H1 (cell line): ENCODE results near the gene ESR1. TPM values are rescaled to one million over a fixed set of nuclear protein-coding genes. Genes with fewer than 3 reads are reported as not detected.
A peak's percentile ranks its signal among the peaks of the same experiment; 100 is the strongest.

ENCODE experiments used
- CTCF ChIA-PET: fragments of 300-600 bp; sonication (Branson Sonifier 250); formaldehyde crosslinking; loops from one replicate; lab custom pipeline; 2021; ENCODE audit not compliant: partially characterized antibody; lab: Charles Lee
- POLR2A ChIA-PET: fragments of 300-600 bp; sonication (Branson Sonifier 250); formaldehyde crosslinking; loops from one replicate; lab custom pipeline; 2021; ENCODE audit warnings: inconsistent platforms; ENCODE audit not compliant: partially characterized antibody; lab: Charles Lee
- DNase-seq, 2 experiments: peaks; one replicate each; pipeline versions ENCODE4 v3.0.0 to v3.0.0-alpha.2; 2010 to 2022; ENCODE audit warnings: low spot score in 2 of 2, low read depth in 1 of 2, mixed read lengths in 1 of 2
- FAIRE-seq: peaks from 2 replicates; lab custom pipeline; 2011; peaks lifted over from hg19 to GRCh38; lab: Jason Lieb, UNC
- H2AFZ ChIP-seq: 2 replicates; pipeline ENCODE4 v1.8.1; 2012; ENCODE audit warnings: low read length, inconsistent platforms
- H2AK5ac ChIP-seq: 2 replicates; pipeline ENCODE4 v1.6.1; 2013; ENCODE audit warnings: low read depth, low read length
- H2BK120ac ChIP-seq: replicated peaks from 2 replicates; pipeline ENCODE3; 2013; ENCODE audit warnings: low read depth, low read length, inconsistent platforms
- H2BK12ac ChIP-seq: 2 replicates; pipeline ENCODE4 v1.6.1; 2013; ENCODE audit warnings: low read depth, low read length
- H2BK15ac ChIP-seq: 2 replicates; pipeline ENCODE4 v1.6.1; 2013; ENCODE audit warnings: low read length
- H2BK20ac ChIP-seq: 2 replicates; pipeline ENCODE4 v1.6.1; 2013; ENCODE audit warnings: low read length
- H2BK5ac ChIP-seq: 2 replicates; pipeline ENCODE4 v1.6.1; 2013; ENCODE audit warnings: low read depth, low read length
- H3K14ac ChIP-seq: 2 replicates; pipeline ENCODE4 v1.6.1; 2013; ENCODE audit warnings: inconsistent platforms; ENCODE audit not compliant: insufficient read length
- H3K18ac ChIP-seq: 2 replicates; pipeline ENCODE4 v1.6.1; 2013; ENCODE audit warnings: low read length; ENCODE audit errors: extremely low read depth
- H3K23ac ChIP-seq: 2 replicates; pipeline ENCODE4 v1.6.1; 2013; ENCODE audit warnings: inconsistent platforms; ENCODE audit not compliant: insufficient read length
- H3K23me2 ChIP-seq: 2 replicates; pipeline ENCODE4 v1.6.1; 2013; ENCODE audit warnings: low read depth, low read length
- H3K27ac ChIP-seq: 2 replicates; pipeline ENCODE4 v1.6.1; 2011; ENCODE audit warnings: low read depth, low read length, inconsistent platforms
- H3K27me3 ChIP-seq, 4 experiments: replicated peaks in 1 of 4; 1 replicate in 1 of 4; 2 replicates in 3 of 4; pipeline versions ENCODE4 v1.6.1 to v1.8.1; 2011 to 2013; ENCODE audit warnings: low read length in 3 of 4, mild to moderate bottlenecking in 3 of 4, inconsistent platforms in 2 of 4, mixed read lengths in 2 of 4, moderate library complexity in 1 of 4; ENCODE audit not compliant: control insufficient read depth in 3 of 4, insufficient read depth in 3 of 4; ENCODE audit errors: extremely low read depth in 1 of 4
- H3K36me3 ChIP-seq, 4 experiments: 2 replicates each; pipeline versions ENCODE4 v1.6.1 to v1.8.1; 2011 to 2013; ENCODE audit warnings: mild to moderate bottlenecking in 4 of 4, low read length in 3 of 4, moderate library complexity in 2 of 4, control low read depth in 1 of 4, inconsistent platforms in 1 of 4; ENCODE audit not compliant: insufficient read depth in 4 of 4, control insufficient read depth in 2 of 4
- H3K4ac ChIP-seq: replicated peaks from 2 replicates; pipeline ENCODE3; 2013; ENCODE audit warnings: low read length, low read depth, mixed read lengths, inconsistent platforms; ENCODE audit not compliant: insufficient read length
- H3K4me1 ChIP-seq, 4 experiments: replicated peaks in 1 of 4; 1 replicate in 1 of 4; 2 replicates in 3 of 4; pipeline versions ENCODE4 v1.6.1 to v1.8.1; 2011 to 2013; ENCODE audit warnings: low read length in 3 of 4, inconsistent platforms in 2 of 4, mixed read lengths in 1 of 4; ENCODE audit not compliant: insufficient read depth in 4 of 4, control insufficient read depth in 3 of 4
- H3K4me2 ChIP-seq, 2 experiments: 2 replicates each; pipeline versions ENCODE4 v1.6.1 to v1.8.1; 2011 to 2013; ENCODE audit warnings: low read depth in 2 of 2, low read length in 2 of 2, control low read depth in 1 of 2, inconsistent platforms in 1 of 2, mild to moderate bottlenecking in 1 of 2; ENCODE audit not compliant: insufficient read depth in 1 of 2
- H3K4me3 ChIP-seq, 4 experiments: fragments of 200-600, 300-600 bp in 1 of 4; sonication (generic), shearing (Covaris generic), sonication (Bioruptor Twin) in 1 of 4; 2 replicates each; pipeline versions ENCODE4 v1.5.1 to v1.8.1; 2011 to 2016; ENCODE audit warnings: low read length in 4 of 4, low read depth in 3 of 4, control low read depth in 2 of 4, inconsistent platforms in 2 of 4, mild to moderate bottlenecking in 2 of 4, mixed read lengths in 1 of 4, moderate library complexity in 1 of 4; ENCODE audit not compliant: insufficient read depth in 2 of 4; ENCODE audit errors: extremely low read depth in 1 of 4
- H3K56ac ChIP-seq: replicated peaks from 2 replicates; pipeline ENCODE3; 2013; ENCODE audit warnings: low read depth, mild to moderate bottlenecking, mixed read lengths, low read length, inconsistent platforms; ENCODE audit not compliant: insufficient read length
- H3K79me1 ChIP-seq: 2 replicates; pipeline ENCODE4 v1.6.1; 2013; ENCODE audit warnings: low read depth, low read length, control low read depth
- H3K79me2 ChIP-seq, 2 experiments: 2 replicates each; pipeline versions ENCODE4 v1.6.1 to v1.8.1; 2012 to 2013; ENCODE audit warnings: low read length in 2 of 2, mild to moderate bottlenecking in 2 of 2, inconsistent platforms in 1 of 2; ENCODE audit not compliant: insufficient read depth in 2 of 2, control insufficient read depth in 1 of 2
- H3K9ac ChIP-seq, 4 experiments: replicated peaks in 1 of 4; 1 replicate in 1 of 4; 2 replicates in 3 of 4; pipeline versions ENCODE4 v1.6.1 to v1.8.1; 2011 to 2013; ENCODE audit warnings: low read depth in 3 of 4, low read length in 3 of 4, control low read depth in 2 of 4, mild to moderate bottlenecking in 2 of 4, moderate library complexity in 2 of 4, inconsistent platforms in 1 of 4; ENCODE audit errors: extremely low read depth in 1 of 4
- H3K9me3 ChIP-seq, 2 experiments: 2 replicates each; pipeline versions ENCODE4 v1.6.1 to v1.8.1; 2012 to 2013; ENCODE audit warnings: mild to moderate bottlenecking in 2 of 2, moderate library complexity in 2 of 2, control low read depth in 1 of 2, inconsistent platforms in 1 of 2, low read depth in 1 of 2, low read length in 1 of 2, mixed read lengths in 1 of 2; ENCODE audit not compliant: insufficient read depth in 2 of 2
- H4K20me1 ChIP-seq, 2 experiments: replicated peaks in 1 of 2; 2 replicates each; pipeline versions ENCODE3 to v1.8.1; 2011 to 2013; ENCODE audit warnings: inconsistent platforms in 2 of 2, low read length in 2 of 2, mild to moderate bottlenecking in 1 of 2; ENCODE audit not compliant: insufficient read depth in 2 of 2, control insufficient read depth in 1 of 2
- H4K5ac ChIP-seq: 2 replicates; pipeline ENCODE4 v1.6.1; 2013; ENCODE audit warnings: low read length, low read depth, mixed read lengths, inconsistent platforms; ENCODE audit not compliant: insufficient read length
- H4K8ac ChIP-seq: 2 replicates; pipeline ENCODE4 v1.8.0; 2013; ENCODE audit warnings: mild to moderate bottlenecking, moderate library complexity, low read length, inconsistent platforms; ENCODE audit not compliant: insufficient read depth; ENCODE audit errors: extremely low read depth
- H4K91ac ChIP-seq: replicated peaks from 2 replicates; pipeline ENCODE3; 2013; ENCODE audit warnings: low read length, mixed read lengths, inconsistent platforms; ENCODE audit not compliant: insufficient read length
- TCF12 ChIP-seq: IDR thresholded peaks from 2 replicates; pipeline ENCODE4 v1.6.1; 2011; ENCODE audit warnings: low read depth, mild to moderate bottlenecking, low read length
- TEAD4 ChIP-seq: IDR thresholded peaks from 2 replicates; pipeline ENCODE4 v1.6.1; 2012; ENCODE audit warnings: low read depth, low read length, inconsistent platforms, mixed read lengths
- WGBS, 2 experiments: shearing (Covaris generic) in 1 of 2; methylation state at CpG; one replicate each; pipeline versions ENCODE4 v1.1.6 to v1.1.7; 2013 to 2015; ENCODE audit warnings: low lambda C conversion rate in 2 of 2, mixed read lengths in 2 of 2, inconsistent platforms in 1 of 2, low coverage in 1 of 2, missing lambda C conversion rate in 1 of 2; ENCODE audit not compliant: insufficient replicate concordance in 2 of 2, insufficient coverage in 1 of 2, insufficient read length in 1 of 2; ENCODE audit errors: extremely low coverage in 1 of 2, missing lambda C conversion rate in 1 of 2; 5-methylcytosine and 5-hydroxymethylcytosine counted together
- polyA plus RNA-seq, 7 experiments: library from polyadenylated mRNA; depleted of rRNA in 3 of 7; stranded (reverse) in 5 of 7; unstranded in 2 of 7; fragments of >200 nt in 5 of 7; fragments of 200-250 nt in 2 of 7; gene quantifications; 1 replicate in 5 of 7; 2 replicates in 1 of 7; 4 replicates in 1 of 7; pipeline versions ENCODE4 v1.2.1 to v1.2.3, GENCODE V29; 2011 to 2013; ENCODE audit warnings: missing spikeins in 2 of 7, mixed read lengths in 2 of 7
- total RNA-seq: library from RNA; stranded (reverse); fragmentation: NEBNext Ultra II Directional; extraction: Animal tissue kit (Norgen Biotek cat#: 25700); gene quantifications from 2 replicates; pipeline ENCODE4 v1.2.1, GENCODE V29; 2021

Gene ESR1
- total and polyA plus RNA-seq, 2 of the 8 experiments (the other 6 are each of a cell fraction or from before 2014, with no cell fraction given) = 0.03 to 0.17 TPM

DNA sequence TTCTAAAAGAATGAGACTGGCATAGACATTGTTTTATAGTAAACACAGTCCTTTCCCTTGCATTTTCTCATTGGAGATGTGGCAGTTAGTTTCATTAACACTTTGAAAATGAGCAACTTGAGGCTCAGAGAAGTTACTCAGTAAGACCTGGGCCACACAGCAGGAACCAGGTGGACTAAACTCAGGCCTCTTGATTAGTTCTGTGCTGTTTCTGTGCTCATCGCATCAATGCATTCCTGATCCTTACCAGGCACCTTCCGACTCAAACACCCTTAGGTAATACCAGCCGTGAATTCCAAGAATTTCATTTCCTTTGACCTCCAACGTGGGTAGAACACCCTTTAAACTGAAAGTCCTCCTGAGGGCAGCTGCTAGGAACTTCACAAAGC, 362.8 kb downstream of the ESR1 start:
- no peak overlapping the region for H2BK120ac ChIP-seq
- no peak overlapping the region for H2BK20ac ChIP-seq
- H3K9ac ChIP-seq = no peak overlapping the region
- WGBS, 2 experiments = 83% methylated on average over 4 of the region's 4 CpGs; no CpG with 5 or more reads in 1 of the 2 experiments
- no peak for TF ChIP-seq TCF12
- peak; percentile 34; the same call in 1 of the 2 replicates for TF ChIP-seq TEAD4
- no peaks in the 10 kb centered on the region for H3K23me2 ChIP-seq
- no peak overlapping the region for H3K14ac ChIP-seq
- H2BK5ac ChIP-seq = no peak overlapping the region
- H3K56ac ChIP-seq = no peak overlapping the region
- no peak overlapping the region for H3K18ac ChIP-seq
- H3K4me1 ChIP-seq = peaks cover 0 to 7% (median 0%) of the 10 kb centered on the region in 4 experiments; a peak in 1 of 7 replicates
- no peak overlapping the region for H2BK12ac ChIP-seq
- H3K79me2 ChIP-seq = no peaks in the 10 kb centered on the region
- no peak overlapping the region for H2AK5ac ChIP-seq
- H2AFZ ChIP-seq = no peak overlapping the region
- FAIRE-seq (no peak), DNase-seq (no peak)
- no peaks in the 10 kb centered on the region for H4K20me1 ChIP-seq
- CTCF ChIA-PET = no interaction called here
- no peak overlapping the region for H3K4ac ChIP-seq
- no peak overlapping the region for H3K4me2 ChIP-seq
- H2BK15ac ChIP-seq = no peak overlapping the region
- H3K79me1 ChIP-seq = no peaks in the 10 kb centered on the region
- no peak overlapping the region for H4K5ac ChIP-seq
- H3K23ac ChIP-seq = no peak overlapping the region
- no peak overlapping the region for H4K91ac ChIP-seq
- H3K9me3 ChIP-seq = no peaks in the 10 kb centered on the region
- H4K8ac ChIP-seq = no peak overlapping the region
- no peak overlapping the region for H3K4me3 ChIP-seq
- H3K27me3 ChIP-seq = no peaks in the 10 kb centered on the region
- POLR2A ChIA-PET = no interaction called here
- no peak overlapping the region for H3K27ac ChIP-seq
- no peaks in the 10 kb centered on the region for H3K36me3 ChIP-seq
